T-helper 2 cell treated with Interferon-gamma antibody and Interleukin-4, amounts not matched to agents 100 ng/mL and 5 ng/mL, for 36 hours (primary cell): ENCODE measurements around the gene CADPS2. TPM values are rescaled to one million over a fixed set of nuclear protein-coding genes. Genes with fewer than 3 reads are reported as not detected.
"Not testable (repeated sequence)": the region's sequence is repeated elsewhere in the genome, so short reads cannot be mapped to it uniquely, and the experiment has no call there.

Source experiments
- intact Hi-C: fragments of 100-400 bp; cut with micrococcal nuclease; formaldehyde crosslinking; loops from one replicate; pipeline ENCODE4 v1.15.1; 2023
- total RNA-seq: library from RNA; stranded (reverse); gene quantifications from 2 replicates; pipeline ENCODE4 v1.2.3, GENCODE V29; 2022

The CADPS2 gene
- total RNA-seq, 1 donor from 2014 or later, result not detected

- intact Hi-C loops, result no loop called here
Measured at GRCh38 chr7:122717356-122718089, 168.7 kb downstream of the CADPS2 start.

GRCh38 chr7:122715183-122715582, 171.1 kb downstream of the CADPS2 start:
- intact Hi-C loops, result no loop called here

GRCh38 chr7:122710916-122711315, 175.3 kb downstream of the CADPS2 start:
- intact Hi-C loops, result no loop called here

GRCh38 chr7:122709930-122710646, 176.2 kb downstream of the CADPS2 start:
- intact Hi-C loops, result no loop called here

- intact Hi-C loops, result no loop called here
Measured at GRCh38 chr7:122706836-122707235, 179.4 kb downstream of the CADPS2 start.

GRCh38 chr7:122702872-122703510, 183.3 kb downstream of the CADPS2 start, which contains the start of gene RNF148:
Gene RNF148 (minus strand): TSS chr7:122702922. CDS start chr7:122702750, 172 bp downstream.
- intact Hi-C loops, result no loop called here

GRCh38 chr7:122699017-122699416, 187.2 kb downstream of the CADPS2 start, which contains the start of gene RNF133:
Gene RNF133 (minus strand): TSS chr7:122699117. CDS start chr7:122698918, 199 bp downstream.
- intact Hi-C loops, result no loop called here

GRCh38 chr7:122695816-122696215, 190.4 kb downstream of the CADPS2 start:
- intact Hi-C loops, result no loop called here

- intact Hi-C loops, result no loop called here
Measured at GRCh38 chr7:122694697-122695096, 191.6 kb downstream of the CADPS2 start.

GRCh38 chr7:122692769-122693309, 193.4 kb downstream of the CADPS2 start:
- intact Hi-C loops, result no loop called here

GRCh38 chr7:122691569-122692235, 194.6 kb downstream of the CADPS2 start:
- intact Hi-C loops, result no loop called here

- intact Hi-C loops, result no loop called here
Measured at GRCh38 chr7:122689346-122690109, 196.7 kb downstream of the CADPS2 start.

- intact Hi-C loops, result no loop called here
Measured at GRCh38 chr7:122688400-122688998, 197.8 kb downstream of the CADPS2 start.

GRCh38 chr7:122686360-122686878, 199.8 kb downstream of the CADPS2 start:
- intact Hi-C loops, result no loop called here

GRCh38 chr7:122684504-122684903, 201.8 kb downstream of the CADPS2 start:
- intact Hi-C loops, result no loop called here

- intact Hi-C loops, result no loop called here
Measured at GRCh38 chr7:122682815-122683550, 203.3 kb downstream of the CADPS2 start.

GRCh38 chr7:122681186-122681585, 205.1 kb downstream of the CADPS2 start:
- intact Hi-C loops, result not testable (repeated sequence)

GRCh38 chr7:122679813-122680212, 206.4 kb downstream of the CADPS2 start:
- intact Hi-C loops, result no loop called here

GRCh38 chr7:122679269-122679709, 207.0 kb downstream of the CADPS2 start:
- intact Hi-C loops, result not testable (repeated sequence)
